WERI-Rb-1 (cell line): ENCODE measurements around the gene TBX5.

ENCODE experiments used
- DNase-seq: peaks from one replicate; pipeline ENCODE4 v3.0.0-alpha.2; 2020
- H3K27ac ChIP-seq: fragments of 250-450 bp; sonication (Bioruptor Pico); 2 replicates; pipeline ENCODE4 v1.5.1; 2020; ENCODE audit warnings: mild to moderate bottlenecking, moderate library complexity
- H3K27me3 ChIP-seq: fragments of 250-450 bp; sonication (Bioruptor Pico); 2 replicates; pipeline ENCODE4 v1.5.1; 2021; ENCODE audit warnings: mild to moderate bottlenecking, low read depth, moderate library complexity; ENCODE audit not compliant: insufficient read depth, severe bottlenecking
- H3K36me3 ChIP-seq: fragments of 250-450 bp; sonication (Bioruptor Pico); 2 replicates; pipeline ENCODE4 v1.5.1; 2020; ENCODE audit warnings: mild to moderate bottlenecking, moderate library complexity
- H3K4me3 ChIP-seq: 2 replicates; pipeline ENCODE4 v1.5.1; 2011; ENCODE audit warnings: low read depth, mild to moderate bottlenecking, control low read depth, low read length
- H3K9me3 ChIP-seq: fragments of 250-450 bp; sonication (Bioruptor Pico); 2 replicates; pipeline ENCODE4 v1.5.1; 2021; ENCODE audit warnings: mild to moderate bottlenecking, moderate library complexity; ENCODE audit not compliant: severe bottlenecking
- TF ChIP-seq, protein P1 (sequence below): IDR thresholded peaks from 2 replicates; pipeline ENCODE4 v1.5.1; 2011; ENCODE audit warnings: low read depth, mild to moderate bottlenecking, control low read depth, inconsistent platforms, low read length

The TBX5 gene

DNA sequence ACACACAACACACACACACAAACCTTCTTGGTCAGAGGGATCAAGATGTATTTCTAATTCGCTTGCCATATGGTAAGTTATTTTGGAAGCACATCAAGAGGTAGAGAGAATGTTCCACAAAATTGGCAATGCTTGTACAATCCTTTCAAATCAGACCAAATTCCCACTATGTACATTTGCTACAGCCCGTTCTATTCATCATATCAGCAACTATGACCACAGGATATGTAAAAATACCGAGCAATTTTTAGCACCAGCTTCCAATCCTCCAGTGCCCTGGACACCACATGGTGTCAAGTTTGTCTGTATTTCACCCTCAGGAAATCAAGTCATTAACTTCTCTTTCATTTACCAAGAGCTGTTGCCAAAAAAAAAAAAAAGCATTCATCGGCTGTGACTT lies 21.2 kb downstream of the TBX5 start:
- TF ChIP-seq, protein P1, sequence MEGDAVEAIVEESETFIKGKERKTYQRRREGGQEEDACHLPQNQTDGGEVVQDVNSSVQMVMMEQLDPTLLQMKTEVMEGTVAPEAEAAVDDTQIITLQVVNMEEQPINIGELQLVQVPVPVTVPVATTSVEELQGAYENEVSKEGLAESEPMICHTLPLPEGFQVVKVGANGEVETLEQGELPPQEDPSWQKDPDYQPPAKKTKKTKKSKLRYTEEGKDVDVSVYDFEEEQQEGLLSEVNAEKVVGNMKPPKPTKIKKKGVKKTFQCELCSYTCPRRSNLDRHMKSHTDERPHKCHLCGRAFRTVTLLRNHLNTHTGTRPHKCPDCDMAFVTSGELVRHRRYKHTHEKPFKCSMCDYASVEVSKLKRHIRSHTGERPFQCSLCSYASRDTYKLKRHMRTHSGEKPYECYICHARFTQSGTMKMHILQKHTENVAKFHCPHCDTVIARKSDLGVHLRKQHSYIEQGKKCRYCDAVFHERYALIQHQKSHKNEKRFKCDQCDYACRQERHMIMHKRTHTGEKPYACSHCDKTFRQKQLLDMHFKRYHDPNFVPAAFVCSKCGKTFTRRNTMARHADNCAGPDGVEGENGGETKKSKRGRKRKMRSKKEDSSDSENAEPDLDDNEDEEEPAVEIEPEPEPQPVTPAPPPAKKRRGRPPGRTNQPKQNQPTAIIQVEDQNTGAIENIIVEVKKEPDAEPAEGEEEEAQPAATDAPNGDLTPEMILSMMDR, result no peak
- Histone ChIP-seq H3K27me3 (peaks cover 4% of the 10 kb centered on the region), H3K9me3 (no peaks in the 10 kb centered on the region), H3K4me3 (no peak overlapping the region), H3K36me3 (no peaks in the 10 kb centered on the region), H3K27ac (no peak overlapping the region)
- DNase-seq, result no peak

DNA sequence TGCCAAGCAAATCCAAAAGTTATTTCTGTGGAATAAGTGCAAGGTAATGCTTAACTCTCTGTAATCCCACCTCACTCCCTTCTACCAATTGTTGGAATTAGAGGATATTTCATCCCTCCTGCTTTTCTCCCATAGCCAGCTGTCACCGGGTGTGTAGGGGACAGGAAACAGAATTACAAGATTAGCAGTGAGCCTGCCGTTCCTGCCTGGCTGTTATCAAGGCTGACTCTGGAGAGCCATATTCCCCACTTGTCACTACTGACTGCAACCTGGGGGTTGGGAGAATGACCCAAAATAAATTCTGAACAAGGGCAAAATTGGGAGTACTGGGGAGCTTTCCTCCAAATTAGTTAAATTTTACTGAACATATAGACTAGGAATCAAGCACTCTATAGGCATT lies 24.8 kb downstream of the TBX5 start:
- 0 out of 2 replicates have a peak overlapping the region, but pooled peaks have one; percentile 11 for H3K27ac ChIP-seq
- TF ChIP-seq, protein P1, result no peak
- no peaks in the 10 kb centered on the region for H3K36me3 ChIP-seq
- H3K4me3 ChIP-seq, result no peak overlapping the region
- peak; percentile 57 for DNase-seq
- no peaks in the 10 kb centered on the region for H3K9me3 ChIP-seq
- no peaks in the 10 kb centered on the region for H3K27me3 ChIP-seq

DNA sequence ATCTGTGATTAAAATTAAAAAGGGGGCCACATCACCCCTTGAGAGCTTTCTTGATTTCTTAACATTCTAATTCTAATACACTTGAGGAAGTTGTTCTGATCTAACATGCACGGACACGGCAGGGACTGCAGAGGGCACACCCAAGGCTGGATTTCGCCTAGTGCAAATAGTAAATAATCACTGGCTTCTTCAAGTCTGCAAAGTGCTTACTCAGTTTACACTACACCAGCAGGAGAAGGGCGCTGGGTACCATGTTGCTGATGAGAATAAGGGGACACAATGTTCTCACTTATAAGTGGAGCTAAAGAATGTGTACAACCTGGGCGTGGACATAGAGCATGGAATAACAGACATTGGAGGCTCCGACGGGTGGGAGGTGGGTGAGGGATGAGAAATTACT lies 34.2 kb downstream of the TBX5 start:
- no peak overlapping the region for H3K4me3 ChIP-seq

DNA sequence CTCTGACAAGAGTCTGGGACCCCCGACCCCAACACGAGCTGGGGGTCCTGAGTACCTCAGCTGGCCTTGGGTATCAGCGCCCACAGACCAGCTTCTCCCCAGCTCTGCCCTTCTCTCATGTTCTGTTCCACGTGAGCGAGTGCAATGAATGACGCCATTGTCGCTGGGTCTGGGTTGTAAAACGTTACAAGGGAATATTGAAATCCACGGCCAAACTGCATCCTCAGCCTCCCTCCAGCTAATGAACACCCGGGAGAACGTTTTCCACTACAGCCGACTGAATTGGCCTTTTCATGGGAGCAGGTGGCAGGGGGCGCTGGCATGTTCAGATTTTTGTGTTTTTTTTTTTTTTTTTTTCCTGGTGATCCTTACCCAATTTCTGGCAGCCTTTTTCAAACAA lies 34.7 kb downstream of the TBX5 start:
- DNase-seq, result no peak
- Histone ChIP-seq H3K36me3 (no peaks in the 10 kb centered on the region), H3K27me3 (no peaks in the 10 kb centered on the region), H3K27ac (no peak overlapping the region), H3K4me3 (no peak overlapping the region), H3K9me3 (peaks cover 3% of the 10 kb centered on the region)
- TF ChIP-seq, protein P1, result no peak

More for the DNA sequence above, 34.2 kb downstream of the TBX5 start:
- Histone ChIP-seq H3K27ac (no peak overlapping the region), H3K9me3 (no peaks in the 10 kb centered on the region), H3K36me3 (no peaks in the 10 kb centered on the region), H3K27me3 (no peaks in the 10 kb centered on the region)
- DNase-seq, result no peak
- TF ChIP-seq, protein P1, result no peak

DNA sequence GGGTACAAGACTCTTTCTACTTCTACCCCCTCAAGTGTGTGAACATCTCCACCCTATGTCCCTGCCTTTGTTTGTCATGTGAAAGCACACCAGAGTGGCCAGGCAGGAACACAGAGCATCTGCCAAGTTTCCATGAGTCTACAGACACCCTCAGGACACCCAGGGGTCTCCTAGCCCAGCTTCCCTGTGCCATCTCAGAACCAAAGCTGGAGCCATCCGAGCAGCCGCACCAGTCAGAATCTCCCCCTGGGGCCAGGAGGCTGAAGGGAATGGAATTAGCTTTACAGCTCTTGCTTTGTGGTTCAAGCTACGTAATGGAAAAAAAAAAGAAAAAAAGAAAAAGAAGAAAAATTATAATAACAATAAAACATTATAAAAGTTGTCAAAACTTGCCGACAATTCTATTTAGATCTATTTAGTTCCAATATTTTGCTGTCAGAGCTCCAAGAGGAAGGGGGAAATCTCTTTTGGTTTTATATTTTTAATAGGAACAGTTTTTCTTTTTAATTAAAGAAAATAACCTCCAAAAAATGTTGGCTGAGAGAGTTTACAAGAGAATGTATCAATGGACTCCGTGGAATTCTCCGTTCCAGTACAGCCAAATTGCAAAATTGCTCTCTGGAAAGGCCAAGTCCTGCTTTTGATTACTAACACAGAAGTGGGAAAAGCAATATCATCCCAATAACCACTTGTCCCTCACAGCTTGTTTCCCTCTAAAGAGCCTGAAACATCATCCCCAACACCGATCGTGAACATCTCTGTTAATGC lies 37.1 kb downstream of the TBX5 start:
- Histone ChIP-seq H3K27me3 (no peaks in the 10 kb centered on the region), H3K36me3 (no peaks in the 10 kb centered on the region), H3K27ac (no peak overlapping the region), H3K9me3 (peaks cover 3% of the 10 kb centered on the region), H3K4me3 (no peak overlapping the region)
- no peak for DNase-seq
- TF ChIP-seq, protein P1, result no peak

DNA sequence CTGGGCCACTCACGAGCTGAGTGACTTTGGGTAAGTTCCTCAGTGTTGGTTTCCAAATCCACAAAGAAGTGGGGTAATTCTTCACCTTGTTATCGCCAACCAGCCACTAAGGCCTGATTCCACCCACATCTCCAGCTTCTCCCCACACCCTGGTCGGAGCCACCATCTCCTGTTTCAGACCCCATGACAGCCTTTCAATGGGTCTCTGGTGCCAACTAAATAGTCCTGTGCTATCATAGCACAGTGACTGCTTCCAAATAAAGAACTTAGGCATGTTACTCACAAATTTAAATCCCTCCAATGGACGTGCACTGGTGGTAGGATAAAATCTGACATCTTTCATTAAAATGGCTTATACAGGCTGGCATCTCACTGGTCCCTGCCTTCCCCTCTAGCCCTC lies 44.0 kb downstream of the TBX5 start:
- TF ChIP-seq, protein P1, result no peak
- no peak for DNase-seq

More for the DNA sequence above, 44.0 kb downstream of the TBX5 start:
- Histone ChIP-seq H3K9me3 (peaks cover 3% of the 10 kb centered on the region), H3K27ac (no peak overlapping the region), H3K36me3 (no peaks in the 10 kb centered on the region), H3K27me3 (no peaks in the 10 kb centered on the region), H3K4me3 (no peak overlapping the region)
